ENCODE data around the gene SLC25A4.

DNA sequence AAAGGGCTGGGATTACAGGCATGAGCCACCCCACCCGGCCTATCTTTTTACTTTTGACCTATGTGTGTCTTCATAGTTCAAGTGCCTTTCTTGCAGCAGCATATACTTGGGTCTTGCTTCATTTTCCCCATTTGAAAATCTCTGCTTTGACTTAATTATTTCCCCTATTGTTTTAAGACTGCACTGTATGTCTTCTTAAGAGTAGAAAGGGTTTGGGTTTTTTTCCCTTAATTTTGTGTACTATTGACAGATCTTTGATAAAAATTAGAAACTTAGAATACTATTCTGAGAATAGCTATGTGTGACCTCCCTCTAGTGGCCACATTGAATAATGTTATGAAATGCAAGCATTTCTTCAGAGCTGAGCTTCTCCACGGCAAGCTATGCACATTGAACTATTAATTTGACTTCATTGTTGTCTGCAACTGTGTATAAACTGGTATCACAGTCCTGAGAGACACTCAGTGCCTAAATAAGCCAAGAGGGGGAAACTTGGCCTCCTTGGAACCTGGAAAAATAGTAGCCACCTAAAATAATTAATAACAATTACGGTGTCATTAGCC lies 8.7 kb upstream of the SLC25A4 start:
- TF ChIP-seq CTCF (IDR thresholded peaks at IDR 0.05; ENCODE audit: low read depth, low read length, poor library complexity, severe bottlenecking) = peak; percentile 83
- TF ChIP-seq EZH2phosphoT487 (IDR thresholded peaks at IDR 0.05; ENCODE audit: borderline replicate concordance, low read length) = no peak

Measured in DOHH2 (cell line).